Measurements from ENCODE around the gene ENPEP. TPM values are rescaled to one million over a fixed set of nuclear protein-coding genes. Genes with fewer than 3 reads are reported as not detected.
A peak's percentile ranks its signal among the peaks of the same experiment; 100 is the strongest.
"Not testable (repeated sequence)": the region's sequence is repeated elsewhere in the genome, so short reads cannot be mapped to it uniquely, and the experiment has no call there.

ENPEP gene
- total and polyA plus RNA-seq, 4 donors: 4.5 to 41.5 (median 25.5) TPM

DNA sequence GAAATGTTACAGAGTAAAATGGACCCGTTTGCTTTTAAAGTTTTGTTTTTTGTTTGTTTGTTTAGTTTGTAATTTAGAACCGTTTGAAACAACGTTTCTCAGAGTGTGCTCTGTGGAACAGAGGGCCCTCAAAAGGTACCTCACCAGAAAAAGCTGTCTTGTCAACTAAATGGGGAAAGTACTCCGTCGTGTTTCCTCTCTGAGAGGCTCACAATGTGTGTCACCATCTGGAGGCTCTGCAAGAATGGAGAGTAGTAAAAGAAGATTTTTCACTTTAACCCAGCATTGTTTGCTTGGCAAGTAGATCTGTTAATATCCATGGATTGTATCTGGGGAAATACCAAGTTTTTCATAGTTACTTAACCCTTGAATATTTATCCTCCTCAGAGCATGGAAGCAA, 1.5 kb upstream of the ENPEP start:
- Histone ChIP-seq H3K4me3 (ENCODE audit: low read depth in 1 of 3, low read length in 3 of 3) (no peak overlapping the region), H3K9ac (ENCODE audit: low read depth in 1 of 2, low read length in 2 of 2) (no peak overlapping the region)
- 47% methylated on average over 5 of the region's 5 CpGs for WGBS

DNA sequence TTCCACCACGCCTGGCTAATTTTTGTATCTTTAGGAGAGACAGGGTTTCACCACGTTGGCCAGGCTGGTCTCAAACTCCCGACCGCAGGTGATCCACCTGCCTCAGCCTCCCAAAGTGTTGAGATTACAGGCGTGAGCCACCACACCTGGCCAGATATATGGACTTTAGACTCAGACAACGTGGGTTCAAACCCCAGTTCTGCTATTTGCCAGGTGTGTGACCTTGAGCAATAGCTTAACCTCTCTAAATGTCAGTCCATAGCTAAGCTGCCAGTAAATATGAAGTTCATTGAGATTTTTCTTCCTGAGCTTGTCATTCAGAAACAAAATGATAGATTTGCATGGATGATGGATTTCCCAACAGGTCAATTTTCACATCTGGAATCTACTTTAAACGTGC, 875 bp upstream of the ENPEP start:
- not testable (repeated sequence) for H3K27me3 ChIP-seq (ENCODE audit: control insufficient read depth in 4 of 4, insufficient read depth in 4 of 4, low read length in 3 of 4); H3K4me3 ChIP-seq (ENCODE audit: low read depth in 1 of 3, low read length in 3 of 3); DNase-seq (ENCODE audit: low spot score); H3K9ac ChIP-seq (ENCODE audit: low read depth in 1 of 2, low read length in 2 of 2); H3K9me3 ChIP-seq (ENCODE audit: control insufficient read depth in 4 of 4, low read length in 3 of 4); H3K36me3 ChIP-seq (ENCODE audit: control insufficient read depth in 4 of 4, insufficient read depth in 3 of 4, low read depth in 1 of 4, low read length in 3 of 4)
- Histone ChIP-seq H3K27ac (ENCODE audit: low read depth in 1 of 2, low read length in 2 of 2) (peak overlapping the region in 1 of 2 donors; percentile 96), H3K4me1 (ENCODE audit: control insufficient read depth in 4 of 4, insufficient read depth in 4 of 4, low read length in 3 of 4) (peaks cover 2 to 35% (median 19%) of the 10 kb centered on the region in 4 donors)
- WGBS: 62% methylated on average over 7 of the region's 7 CpGs
- TF ChIP-seq HNF4A (conservative IDR thresholded peaks at IDR 0.05) (peak; percentile 50 to 62), HNF4G (IDR thresholded peaks at IDR 0.05) (peak; percentile 17)

More for the DNA sequence above, 1.5 kb upstream of the ENPEP start:
- Histone ChIP-seq H3K27ac (ENCODE audit: low read depth in 1 of 2, low read length in 2 of 2) (no peak overlapping the region), H3K9me3 (ENCODE audit: control insufficient read depth in 4 of 4, low read length in 3 of 4) (no peaks in the 10 kb centered on the region), H3K4me1 (ENCODE audit: control insufficient read depth in 4 of 4, insufficient read depth in 4 of 4, low read length in 3 of 4) (peaks cover 2 to 31% (median 19%) of the 10 kb centered on the region in 4 donors), H3K36me3 (ENCODE audit: control insufficient read depth in 4 of 4, insufficient read depth in 3 of 4, low read depth in 1 of 4, low read length in 3 of 4) (no peaks in the 10 kb centered on the region), H3K27me3 (ENCODE audit: control insufficient read depth in 4 of 4, insufficient read depth in 4 of 4, low read length in 3 of 4) (no peaks in the 10 kb centered on the region)
- DNase-seq (ENCODE audit: low spot score): no peak
- TF ChIP-seq EGR1 (IDR thresholded peaks at IDR 0.05; ENCODE audit: low read depth in 2 of 2) (no peak), GABPA (IDR thresholded peaks at IDR 0.05 in 1 of 2, conservative IDR thresholded peaks at IDR 0.05 in 1 of 2) (no peak)

- WGBS: 52% methylated on average over 1 of the region's 1 CpG
- Histone ChIP-seq H3K4me3 (ENCODE audit: low read depth in 1 of 3, low read length in 3 of 3) (peak overlapping the region; percentile 92 to 97 (median 93)), H3K27me3 (ENCODE audit: control insufficient read depth in 4 of 4, insufficient read depth in 4 of 4, low read length in 3 of 4) (no peaks in the 10 kb centered on the region), H3K27ac (ENCODE audit: low read depth in 1 of 2, low read length in 2 of 2) (no peak overlapping the region), H3K9me3 (ENCODE audit: control insufficient read depth in 4 of 4, low read length in 3 of 4) (no peaks in the 10 kb centered on the region), H3K4me1 (ENCODE audit: control insufficient read depth in 4 of 4, insufficient read depth in 4 of 4, low read length in 3 of 4) (peaks cover 2 to 41% (median 22%) of the 10 kb centered on the region in 4 donors), H3K36me3 (ENCODE audit: control insufficient read depth in 4 of 4, insufficient read depth in 3 of 4, low read depth in 1 of 4, low read length in 3 of 4) (no peaks in the 10 kb centered on the region), H3K9ac (ENCODE audit: low read depth in 1 of 2, low read length in 2 of 2) (peak overlapping the region; percentile 95 to 96)
- no peak for DNase-seq (ENCODE audit: low spot score)
- TF ChIP-seq FOXA1 (IDR thresholded peaks at IDR 0.05) (no peak), SP1 (IDR thresholded peaks at IDR 0.05) (no peak), RAD21 (IDR thresholded peaks at IDR 0.05) (no peak), HNF4G (IDR thresholded peaks at IDR 0.05) (no peak), RXRA (IDR thresholded peaks at IDR 0.05) (no peak), JUND (IDR thresholded peaks at IDR 0.05) (no peak), TAF1 (conservative IDR thresholded peaks at IDR 0.05) (no peak), EGR1 (IDR thresholded peaks at IDR 0.05; ENCODE audit: low read depth in 2 of 2) (no peak), NR2F2 (IDR thresholded peaks at IDR 0.05) (no peak), GABPA (IDR thresholded peaks at IDR 0.05 in 1 of 2, conservative IDR thresholded peaks at IDR 0.05 in 1 of 2) (no peak), FOXA2 (IDR thresholded peaks at IDR 0.05) (no peak), REST (IDR thresholded peaks at IDR 0.05) (no peak)
- TF ChIP-seq, protein P1, sequence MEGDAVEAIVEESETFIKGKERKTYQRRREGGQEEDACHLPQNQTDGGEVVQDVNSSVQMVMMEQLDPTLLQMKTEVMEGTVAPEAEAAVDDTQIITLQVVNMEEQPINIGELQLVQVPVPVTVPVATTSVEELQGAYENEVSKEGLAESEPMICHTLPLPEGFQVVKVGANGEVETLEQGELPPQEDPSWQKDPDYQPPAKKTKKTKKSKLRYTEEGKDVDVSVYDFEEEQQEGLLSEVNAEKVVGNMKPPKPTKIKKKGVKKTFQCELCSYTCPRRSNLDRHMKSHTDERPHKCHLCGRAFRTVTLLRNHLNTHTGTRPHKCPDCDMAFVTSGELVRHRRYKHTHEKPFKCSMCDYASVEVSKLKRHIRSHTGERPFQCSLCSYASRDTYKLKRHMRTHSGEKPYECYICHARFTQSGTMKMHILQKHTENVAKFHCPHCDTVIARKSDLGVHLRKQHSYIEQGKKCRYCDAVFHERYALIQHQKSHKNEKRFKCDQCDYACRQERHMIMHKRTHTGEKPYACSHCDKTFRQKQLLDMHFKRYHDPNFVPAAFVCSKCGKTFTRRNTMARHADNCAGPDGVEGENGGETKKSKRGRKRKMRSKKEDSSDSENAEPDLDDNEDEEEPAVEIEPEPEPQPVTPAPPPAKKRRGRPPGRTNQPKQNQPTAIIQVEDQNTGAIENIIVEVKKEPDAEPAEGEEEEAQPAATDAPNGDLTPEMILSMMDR (IDR thresholded peaks at IDR 0.05; ENCODE audit: low read depth, low read length, missing input control): no peak
- TF ChIP-seq, protein P2, sequence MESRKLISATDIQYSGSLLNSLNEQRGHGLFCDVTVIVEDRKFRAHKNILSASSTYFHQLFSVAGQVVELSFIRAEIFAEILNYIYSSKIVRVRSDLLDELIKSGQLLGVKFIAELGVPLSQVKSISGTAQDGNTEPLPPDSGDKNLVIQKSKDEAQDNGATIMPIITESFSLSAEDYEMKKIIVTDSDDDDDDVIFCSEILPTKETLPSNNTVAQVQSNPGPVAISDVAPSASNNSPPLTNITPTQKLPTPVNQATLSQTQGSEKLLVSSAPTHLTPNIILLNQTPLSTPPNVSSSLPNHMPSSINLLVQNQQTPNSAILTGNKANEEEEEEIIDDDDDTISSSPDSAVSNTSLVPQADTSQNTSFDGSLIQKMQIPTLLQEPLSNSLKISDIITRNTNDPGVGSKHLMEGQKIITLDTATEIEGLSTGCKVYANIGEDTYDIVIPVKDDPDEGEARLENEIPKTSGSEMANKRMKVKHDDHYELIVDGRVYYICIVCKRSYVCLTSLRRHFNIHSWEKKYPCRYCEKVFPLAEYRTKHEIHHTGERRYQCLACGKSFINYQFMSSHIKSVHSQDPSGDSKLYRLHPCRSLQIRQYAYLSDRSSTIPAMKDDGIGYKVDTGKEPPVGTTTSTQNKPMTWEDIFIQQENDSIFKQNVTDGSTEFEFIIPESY (IDR thresholded peaks at IDR 0.05): no peak
Measured at GRCh38 chr4:110477836-110478235, 1.9 kb downstream of the ENPEP start.
